ENCODE data around the gene TRABD2A. TPM values are rescaled to one million over a fixed set of nuclear protein-coding genes. Genes with fewer than 3 reads are reported as not detected.

Gene TRABD2A
- total RNA-seq, 1 experiment from 2014 or later, result 4.6 TPM

- no peak overlapping the region for H3K9ac ChIP-seq (ENCODE audit: low read length)
- CTCF ChIA-PET, result no interaction called here
- RAD21 ChIA-PET (ENCODE audit: low non-redundant PET in 1 of 2, low total read pairs in 2 of 2, uncharacterized antibody in 2 of 2, unreplicated experiment in 2 of 2), result no interaction called here
- H2AFZ ChIP-seq (ENCODE audit: low read depth, low read length, poor library complexity, severe bottlenecking), result no peak overlapping the region
- DNase-seq (ENCODE audit: low read depth, low spot score), result no peak
- TF ChIP-seq YY1 (IDR thresholded peaks at IDR 0.05; ENCODE audit: extremely low read depth, insufficient replicate concordance, low read depth, low read length) (no peak), EZH2 (IDR thresholded peaks at IDR 0.05) (no peak), SRF (IDR thresholded peaks at IDR 0.05; ENCODE audit: low read depth) (no peak), ZNF274 (IDR thresholded peaks at IDR 0.05; ENCODE audit: low read depth, low read length) (no peak), POLR2AphosphoS5 (IDR thresholded peaks at IDR 0.05; ENCODE audit: low read depth, low read length) (no peak), EZH2phosphoT487 (IDR thresholded peaks at IDR 0.05; ENCODE audit: borderline replicate concordance) (no peak), CEBPB (IDR thresholded peaks at IDR 0.05; ENCODE audit: low read depth) (no peak), SP1 (IDR thresholded peaks at IDR 0.05; ENCODE audit: low read depth) (no peak), MAX (IDR thresholded peaks at IDR 0.05) (no peak), SIN3A (IDR thresholded peaks at IDR 0.05; ENCODE audit: low read depth) (no peak), POLR2A (IDR thresholded peaks at IDR 0.05; ENCODE audit: borderline replicate concordance, extremely low read depth, insufficient read depth, insufficient read length) (no peak), ELF1 (IDR thresholded peaks at IDR 0.05; ENCODE audit: borderline replicate concordance, low read depth) (no peak), REST (IDR thresholded peaks at IDR 0.05; ENCODE audit: low read depth) (no peak), FOSL1 (IDR thresholded peaks at IDR 0.05; ENCODE audit: low read depth) (no peak), ZBTB33 (IDR thresholded peaks at IDR 0.05; ENCODE audit: extremely low read depth, insufficient replicate concordance, low read length) (no peak), CTCF (IDR thresholded peaks at IDR 0.05 in 2 of 3, conservative IDR thresholded peaks at IDR 0.05 in 1 of 3; ENCODE audit: borderline replicate concordance in 1 of 3, insufficient read depth in 1 of 3, low read depth in 2 of 3, low read length in 2 of 3) (no peak), CBX3 (IDR thresholded peaks at IDR 0.05; ENCODE audit: low read depth) (no peak)
- no peaks in the 10 kb centered on the region for H3K79me2 ChIP-seq (ENCODE audit: insufficient read depth, low read length)
- H3K4me3 ChIP-seq (replicated peaks in 1 of 2; ENCODE audit: low read depth in 1 of 2, low read length in 2 of 2), result no peak overlapping the region
- POLR2A ChIA-PET, result no interaction called here
- H3K4me2 ChIP-seq (ENCODE audit: low read length), result no peak overlapping the region
- H3K9me2 ChIP-seq (ENCODE audit: insufficient read depth), result no peaks in the 10 kb centered on the region; the same call in 1 of the 2 replicates
- no TSS peak for BruUV-seq (replicated peaks)
- intact Hi-C loops (cut with micrococcal nuclease), result no loop called here
- peaks cover 0 to 3% of the 10 kb centered on the region in 2 experiments; a peak in 1 of 4 replicates for H3K4me1 ChIP-seq (ENCODE audit: control insufficient read depth in 1 of 2, insufficient read depth in 2 of 2, low read length in 2 of 2)
- H3K36me3 ChIP-seq (ENCODE audit: control insufficient read depth in 1 of 2, insufficient read depth in 2 of 2, low read length in 2 of 2), result no peaks in the 10 kb centered on the region
- no peaks in the 10 kb centered on the region for H3K27me3 ChIP-seq (ENCODE audit: insufficient read depth, low read length)
- H3K27ac ChIP-seq (ENCODE audit: low read depth, low read length), result no peak overlapping the region
- no peaks in the 10 kb centered on the region for H4K20me1 ChIP-seq (ENCODE audit: insufficient read depth)
- ATAC-seq, result no peak
- no peaks in the 10 kb centered on the region for H3K9me3 ChIP-seq (ENCODE audit: control insufficient read depth in 1 of 2, insufficient read depth in 1 of 2, low read depth in 1 of 2, low read length in 2 of 2)
Observed at GRCh38 chr2:84846741-84847142, 34.1 kb downstream of the TRABD2A start.
